GM18498 (cell line): ENCODE measurements around the gene MAGEA9B.
"Not testable (repeated sequence)": the region's sequence is repeated elsewhere in the genome, so short reads cannot be mapped to it uniquely, and the experiment has no call there.

Source experiments
- ATAC-seq: cut with Tn5 transposase; IDR thresholded peaks from one replicate; pipeline ENCODE4 v1.9.1; 2021; ENCODE audit warnings: mild to moderate bottlenecking, moderate library complexity; ENCODE audit not compliant: unreplicated experiment

Gene MAGEA9B

DNA sequence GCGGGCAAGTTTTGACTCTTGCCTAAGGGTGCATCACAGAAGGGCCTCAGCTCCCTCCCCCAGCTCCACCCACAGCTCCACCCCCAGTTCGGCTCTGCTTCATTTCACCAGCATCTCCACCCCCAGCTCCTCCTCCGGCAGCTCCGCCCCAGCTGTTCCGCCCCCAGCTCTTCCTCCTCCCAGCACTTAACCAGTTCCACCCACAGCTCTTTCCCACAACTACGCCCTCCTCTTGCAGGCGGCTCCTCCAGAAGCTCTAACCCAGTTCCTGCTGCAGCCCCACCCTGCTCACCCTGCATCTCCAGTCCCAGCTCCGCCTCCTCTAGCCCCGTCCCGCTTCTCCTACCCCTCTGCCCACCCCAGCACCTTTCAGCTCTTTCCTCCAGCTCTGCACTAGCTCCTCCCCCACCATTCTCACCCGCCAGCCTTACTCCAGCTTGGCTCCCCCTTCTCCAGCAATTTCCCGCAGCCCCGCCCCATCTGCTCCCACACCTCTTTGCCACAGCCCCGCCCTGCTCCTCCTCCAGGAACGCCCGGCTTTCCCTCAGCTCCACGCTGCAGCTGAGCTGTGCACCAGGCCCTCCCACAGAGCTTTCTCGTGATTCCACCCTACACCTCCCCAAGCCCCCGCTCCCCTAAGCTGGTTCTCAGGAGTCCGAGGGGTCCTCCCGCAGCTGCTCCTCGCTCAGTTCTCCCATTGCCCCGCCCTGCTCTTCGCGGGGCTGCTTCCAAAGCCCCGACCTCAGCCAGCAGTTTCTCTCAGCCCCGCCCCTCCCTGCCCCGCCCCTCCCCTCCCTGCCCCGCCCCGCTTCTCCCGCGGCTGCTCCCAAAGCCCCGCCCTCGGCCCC lies 47.8 kb downstream of the MAGEA9B start:
- peak; percentile 54 for ATAC-seq

DNA sequence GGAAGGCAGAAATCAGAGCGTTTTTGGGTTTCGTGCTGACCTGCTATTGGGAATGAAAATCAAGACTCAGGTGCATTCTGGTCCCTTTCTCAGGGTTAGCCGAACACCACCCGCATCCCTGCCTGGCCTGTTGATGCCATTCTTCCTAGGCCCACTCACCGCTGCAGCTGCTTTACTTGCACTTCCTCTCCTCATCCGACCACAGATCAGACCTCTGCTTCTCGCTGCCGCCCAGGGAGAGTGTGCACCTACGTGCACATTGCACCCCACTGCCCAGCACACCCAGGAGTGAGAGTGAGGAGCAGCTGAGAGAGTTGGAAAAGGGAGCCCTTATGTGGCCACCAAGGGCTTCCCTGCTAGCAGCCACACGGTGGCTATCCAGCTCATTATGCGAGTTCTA lies 49.8 kb downstream of the MAGEA9B start:
- not testable (repeated sequence) for ATAC-seq

DNA sequence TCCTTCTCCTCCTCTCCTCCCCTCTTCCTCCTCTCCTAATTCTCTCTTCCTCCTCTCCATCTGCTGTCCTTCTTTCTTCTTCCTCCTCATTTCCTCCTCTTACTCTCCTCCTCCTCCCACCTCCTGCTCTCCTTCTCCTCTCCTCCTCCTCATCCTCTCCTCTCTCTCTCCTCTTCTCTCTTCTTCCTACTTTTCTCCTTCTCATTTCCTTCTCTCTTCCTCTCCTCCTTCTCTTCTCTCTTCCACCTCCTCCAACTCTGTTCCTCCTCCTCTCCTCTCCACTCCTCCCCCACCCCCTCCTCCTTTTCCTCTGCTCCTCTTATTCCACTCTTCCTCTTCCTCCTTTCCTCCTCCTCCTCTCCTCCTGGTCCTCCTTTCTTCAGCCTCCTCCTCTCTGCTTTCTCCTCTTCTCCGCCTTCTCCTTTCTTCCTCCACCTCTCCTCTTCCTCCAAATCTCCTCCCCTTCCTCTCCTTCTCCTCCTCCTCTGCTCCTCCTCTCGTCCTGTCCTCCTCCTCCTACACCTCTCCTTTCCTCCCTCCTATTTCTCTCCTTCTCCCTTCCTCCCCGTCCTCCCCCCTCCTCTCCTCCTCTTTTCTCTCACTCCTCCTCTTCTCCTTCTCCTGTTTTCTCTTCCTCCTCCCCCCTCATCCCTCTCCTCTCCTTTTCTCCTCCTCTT lies 52.2 kb downstream of the MAGEA9B start:
- not testable (repeated sequence) for ATAC-seq

DNA sequence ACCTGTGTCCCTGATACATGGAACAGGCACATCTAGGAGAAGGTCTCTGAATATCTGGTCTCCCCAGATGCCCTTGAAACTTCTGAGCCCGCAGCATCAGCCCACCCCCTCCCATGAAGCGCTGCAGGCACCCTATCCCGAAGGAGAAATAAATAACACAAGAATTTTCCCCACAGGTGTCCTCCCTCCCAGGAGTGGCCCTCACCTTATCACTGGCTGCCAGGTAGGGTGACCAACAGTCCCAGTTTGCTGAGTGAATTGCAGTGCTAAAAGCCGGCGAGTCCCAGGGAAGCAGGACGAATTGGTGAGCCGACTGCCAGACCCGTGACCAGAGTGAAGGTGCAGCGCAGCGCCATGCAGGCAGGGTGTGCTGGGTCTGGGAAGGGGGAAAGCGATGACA lies 53.3 kb downstream of the MAGEA9B start:
- ATAC-seq = not testable (repeated sequence)

DNA sequence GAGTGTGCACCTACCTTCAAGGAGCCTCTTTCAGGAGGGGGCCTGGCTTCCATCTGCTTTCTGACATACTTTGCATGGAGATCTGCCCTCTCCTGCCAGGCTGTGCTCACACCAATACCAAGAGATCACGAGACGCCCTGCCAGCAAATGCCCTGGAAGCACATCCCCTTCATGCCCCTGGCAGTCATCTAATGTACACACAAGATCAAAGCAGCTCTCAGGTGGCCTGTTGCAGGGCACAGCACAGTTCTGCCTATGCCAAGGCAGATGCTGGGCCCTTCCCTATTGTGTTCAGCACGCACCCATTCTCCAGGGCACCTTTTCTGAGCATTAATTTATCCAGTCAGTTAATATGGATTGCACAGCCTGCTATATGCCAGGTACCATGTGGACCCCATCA lies 54.4 kb downstream of the MAGEA9B start:
- not testable (repeated sequence) for ATAC-seq
